ENCODE data around the gene SH2D3A. TPM values are rescaled to one million over a fixed set of nuclear protein-coding genes. Genes with fewer than 3 reads are reported as not detected.
A peak's percentile ranks its signal among the peaks of the same experiment; 100 is the strongest.

The SH2D3A gene
- total and polyA plus RNA-seq, 9 donors = 0.18 to 18.3 (median 1.5) TPM; not detected in 1

DNA sequence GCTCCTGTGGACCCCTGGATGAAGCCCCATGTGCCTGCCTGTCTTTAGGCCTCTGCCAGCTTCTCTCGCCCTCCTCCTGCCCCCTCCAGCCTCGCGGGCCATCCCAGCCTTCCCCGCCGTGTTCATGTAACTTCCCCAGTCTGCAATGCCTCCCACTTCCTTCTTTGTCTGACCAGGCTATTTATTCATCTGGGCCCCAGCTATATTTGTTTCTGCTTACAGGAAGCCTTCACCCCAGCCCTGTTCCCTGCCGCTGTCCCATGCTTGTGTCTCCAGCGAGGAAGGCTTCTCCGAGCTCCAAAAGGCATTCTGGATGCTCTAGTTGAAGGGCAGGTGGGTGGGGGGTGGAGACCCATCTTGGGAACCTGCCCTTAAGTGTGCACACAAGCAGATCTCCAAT is 38.9 kb downstream of the SH2D3A start:
- Histone ChIP-seq H3K9me3 (no peaks in the 10 kb centered on the region), H3K27me3 (no peaks in the 10 kb centered on the region), H3K4me1 (ENCODE audit: insufficient read depth) (peaks cover 2% of the 10 kb centered on the region), H3K27ac (no peak overlapping the region), H3K4me3 (no peak overlapping the region), H3K36me3 (no peaks in the 10 kb centered on the region)
- TF ChIP-seq CTCF (IDR thresholded peaks at IDR 0.05) (no peak), POLR2A (IDR thresholded peaks at IDR 0.05) (no peak), EP300 (IDR thresholded peaks at IDR 0.05) (no peak)
- peak in 1 of 5 donors; percentile 17 for DNase-seq
- WGBS, 3 donors = 37 to 53% (median 44%) methylated on average over 8 of the region's 8 CpGs
- intact Hi-C loops (cut with DNase I) = no loop called here

DNA sequence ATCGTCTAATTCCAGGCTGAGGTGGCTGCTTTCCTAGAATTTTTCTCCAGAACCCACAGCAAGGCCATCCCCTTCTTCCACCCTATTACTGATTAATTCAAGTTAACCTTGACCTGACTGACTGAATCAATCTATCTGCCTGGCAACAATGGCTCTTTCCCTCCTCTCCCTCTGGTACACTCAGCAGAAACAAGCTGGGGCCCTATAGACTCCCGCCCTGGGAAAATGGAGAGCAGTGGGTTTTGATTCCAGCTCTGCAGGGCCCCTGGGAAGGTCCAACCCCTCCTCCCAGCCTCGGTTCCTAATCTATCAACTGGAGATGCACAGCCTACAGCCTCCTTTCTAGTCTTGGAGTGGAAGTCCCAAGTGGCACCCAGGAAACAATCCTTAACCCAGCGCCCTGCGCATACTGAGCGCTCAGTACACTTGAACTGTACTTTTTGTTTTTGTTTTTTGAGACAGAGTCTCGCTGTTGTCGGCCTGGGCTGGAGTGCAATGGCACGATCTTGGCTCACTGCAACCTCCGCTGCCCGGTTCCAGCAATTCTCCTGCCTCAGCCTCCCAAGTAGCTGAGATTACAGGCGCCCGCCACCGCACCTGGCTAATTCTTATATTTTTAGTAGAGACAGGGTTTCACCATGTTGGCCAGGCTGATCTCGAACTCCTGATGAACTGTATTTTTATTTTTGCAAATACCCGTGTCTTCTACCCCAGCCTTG is 41.6 kb downstream of the SH2D3A start:
- DNase-seq = no peak
- intact Hi-C loops (cut with DNase I) = no loop called here
- no peak for TF ChIP-seq CTCF (IDR thresholded peaks at IDR 0.05)
- TF ChIP-seq EP300 (IDR thresholded peaks at IDR 0.05) = no peak
- TF ChIP-seq POLR2A (IDR thresholded peaks at IDR 0.05) = no peak
- Histone ChIP-seq H3K9me3 (no peaks in the 10 kb centered on the region), H3K4me1 (ENCODE audit: insufficient read depth) (peaks cover 4% of the 10 kb centered on the region), H3K4me3 (no peak overlapping the region), H3K36me3 (no peaks in the 10 kb centered on the region), H3K27me3 (no peaks in the 10 kb centered on the region), H3K27ac (peak overlapping the region in 1 of 2 donors; percentile 40)
- WGBS, 3 donors = 81 to 83% (median 83%) methylated on average over 16 of the region's 16 CpGs

- 43 to 60% (median 45%) methylated on average over 15 of the region's 15 CpGs for WGBS, 3 donors
- peaks cover 5% of the 10 kb centered on the region for H3K4me1 ChIP-seq (ENCODE audit: insufficient read depth)
- peak overlapping the region in 1 of 2 donors; percentile 40 for H3K27ac ChIP-seq
Observed at GRCh38 chr19:6724631-6725492, 42.4 kb downstream of the SH2D3A start.

More at GRCh38 chr19:6724631-6725492, 42.4 kb downstream of the SH2D3A start:
- no peak overlapping the region for H3K4me3 ChIP-seq
- no peaks in the 10 kb centered on the region for H3K27me3 ChIP-seq
- intact Hi-C loops (cut with DNase I) = no loop called here
- H3K36me3 ChIP-seq = no peaks in the 10 kb centered on the region
- TF ChIP-seq POLR2A (IDR thresholded peaks at IDR 0.05) (no peak), EP300 (IDR thresholded peaks at IDR 0.05) (no peak), CTCF (IDR thresholded peaks at IDR 0.05) (no peak)
- no peaks in the 10 kb centered on the region for H3K9me3 ChIP-seq
- DNase-seq = peak in 1 of 5 donors; percentile 30

Data from ovary (tissue), 9 donors.